Hematopoietic multipotent progenitor cell treated with erythropoietin and hydrocortisone succinate and interleukin-3 and kit ligand, for 8 days (in vitro differentiated cells): ENCODE data around the gene DMRT3.

Experiments used
- DNase-seq: peaks from one replicate; pipeline ENCODE4 v3.0.0-alpha.2; 2015

The DMRT3 gene, protein sequence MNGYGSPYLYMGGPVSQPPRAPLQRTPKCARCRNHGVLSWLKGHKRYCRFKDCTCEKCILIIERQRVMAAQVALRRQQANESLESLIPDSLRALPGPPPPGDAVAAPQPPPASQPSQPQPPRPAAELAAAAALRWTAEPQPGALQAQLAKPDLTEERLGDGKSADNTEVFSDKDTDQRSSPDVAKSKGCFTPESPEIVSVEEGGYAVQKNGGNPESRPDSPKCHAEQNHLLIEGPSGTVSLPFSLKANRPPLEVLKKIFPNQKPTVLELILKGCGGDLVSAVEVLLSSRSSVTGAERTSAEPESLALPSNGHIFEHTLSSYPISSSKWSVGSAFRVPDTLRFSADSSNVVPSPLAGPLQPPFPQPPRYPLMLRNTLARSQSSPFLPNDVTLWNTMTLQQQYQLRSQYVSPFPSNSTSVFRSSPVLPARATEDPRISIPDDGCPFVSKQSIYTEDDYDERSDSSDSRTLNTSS

DNA sequence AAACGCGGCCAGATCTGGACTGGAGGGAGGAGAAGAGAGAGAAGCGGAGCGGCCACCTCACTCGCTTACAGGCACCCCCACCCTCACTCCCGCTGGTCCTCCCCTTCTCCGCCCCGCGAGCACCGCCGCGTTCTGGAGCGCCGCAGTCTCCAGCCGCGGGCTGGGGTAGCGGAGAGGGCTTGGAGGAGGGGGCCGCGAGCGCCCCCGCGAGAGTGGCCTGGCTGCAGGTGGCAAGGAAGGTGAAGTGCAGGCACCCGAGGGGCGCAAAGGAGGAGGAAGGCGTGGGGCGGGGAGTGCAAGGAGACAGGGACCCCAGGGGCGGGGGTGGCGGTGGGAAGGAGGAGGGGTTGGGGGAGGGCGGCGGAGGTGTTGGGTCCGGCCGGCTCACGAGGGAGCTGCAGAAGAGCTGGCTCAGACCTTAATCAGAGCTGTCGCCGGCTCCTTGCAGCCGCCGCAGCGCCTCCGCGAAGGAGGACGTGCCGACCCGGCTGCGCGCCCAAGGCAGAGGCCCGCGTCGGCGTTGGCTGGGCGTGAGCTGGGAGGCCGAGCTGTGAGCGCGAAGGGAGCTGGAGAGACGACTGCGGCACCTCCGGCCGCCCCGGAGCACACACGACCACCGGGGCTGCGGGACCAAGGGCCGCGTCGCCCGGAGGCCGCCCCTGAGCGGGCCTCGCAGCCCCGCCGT is at the start of gene DMRT3:
TSS of gene DMRT3 (plus strand) at position 398 of the 685 bp plus-strand sequence. CDS start 347 bp downstream, outside the sequence.
- no peak for DNase-seq

DNA sequence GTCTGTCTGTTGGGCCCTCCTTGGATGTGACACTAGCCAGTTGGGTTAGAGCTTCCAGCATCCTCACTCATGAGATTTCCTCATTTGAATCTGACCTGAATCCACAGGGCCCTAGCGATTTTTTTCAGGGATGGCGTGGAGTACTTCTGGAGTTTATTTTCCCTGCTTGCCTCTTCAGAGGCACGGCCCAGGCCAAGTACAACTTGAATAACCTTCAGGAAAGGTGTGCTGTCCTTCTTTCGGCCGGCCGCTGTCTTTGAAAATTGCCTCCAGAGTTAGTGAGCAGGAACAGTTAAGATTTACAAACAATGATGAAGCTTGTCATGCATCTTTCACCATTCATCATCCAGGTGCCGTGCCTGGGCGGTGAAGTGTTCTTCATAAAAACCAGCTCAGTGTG is 49.5 kb upstream of the DMRT3 start:
- DNase-seq, result no peak

DNA sequence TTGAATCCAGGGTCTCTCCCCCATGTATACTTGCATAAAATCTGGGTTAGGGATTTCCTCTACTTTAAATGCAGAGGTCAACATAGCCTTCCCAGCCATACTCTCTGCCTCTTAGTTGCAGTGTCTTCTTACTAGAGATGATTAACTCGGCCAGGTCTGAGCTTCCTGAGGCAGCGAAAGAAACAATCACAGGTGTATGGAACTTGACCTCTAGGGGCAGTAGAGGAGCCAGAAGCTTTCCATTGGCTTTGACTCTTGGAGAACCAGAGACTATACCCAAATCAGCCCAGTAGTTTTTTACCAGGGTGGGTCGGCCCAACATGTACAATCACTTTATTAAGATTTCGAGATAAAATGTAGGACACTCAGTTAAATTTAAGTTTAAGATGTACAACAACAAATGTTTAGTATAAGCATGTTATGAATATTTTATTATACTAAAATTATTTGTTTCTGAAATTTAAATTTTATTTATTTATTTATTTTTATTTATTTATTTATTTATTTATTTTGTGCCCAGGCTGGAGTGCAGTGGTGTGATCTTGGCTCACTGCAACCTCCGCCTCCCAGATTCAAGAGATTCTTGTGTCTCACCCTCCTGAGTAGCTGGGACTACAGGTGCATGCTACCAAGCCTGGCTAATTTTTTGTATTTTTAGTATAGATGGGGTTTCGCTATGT is 48.0 kb upstream of the DMRT3 start:
- DNase-seq, result peak; percentile 27

DNA sequence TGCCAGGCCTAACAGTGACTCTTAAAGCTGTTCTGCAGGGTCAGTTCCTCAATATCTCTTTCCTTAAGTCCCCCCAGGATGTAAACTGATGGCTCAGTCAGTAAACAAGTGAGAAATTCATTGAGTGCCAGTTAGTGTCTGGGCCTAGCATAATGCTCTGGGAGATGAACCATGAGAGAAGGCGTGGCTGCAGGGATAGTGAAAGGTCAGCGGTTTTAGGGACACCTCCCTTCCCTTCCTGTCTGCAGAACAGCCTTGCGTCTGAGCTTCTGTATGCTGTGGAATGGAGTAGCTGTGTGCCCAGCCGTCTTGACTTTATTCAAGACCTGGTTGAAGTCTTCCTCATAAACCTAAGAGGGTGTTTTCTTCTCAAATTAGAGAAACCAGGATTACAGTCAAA is 46.7 kb upstream of the DMRT3 start:
- DNase-seq, result no peak

DNA sequence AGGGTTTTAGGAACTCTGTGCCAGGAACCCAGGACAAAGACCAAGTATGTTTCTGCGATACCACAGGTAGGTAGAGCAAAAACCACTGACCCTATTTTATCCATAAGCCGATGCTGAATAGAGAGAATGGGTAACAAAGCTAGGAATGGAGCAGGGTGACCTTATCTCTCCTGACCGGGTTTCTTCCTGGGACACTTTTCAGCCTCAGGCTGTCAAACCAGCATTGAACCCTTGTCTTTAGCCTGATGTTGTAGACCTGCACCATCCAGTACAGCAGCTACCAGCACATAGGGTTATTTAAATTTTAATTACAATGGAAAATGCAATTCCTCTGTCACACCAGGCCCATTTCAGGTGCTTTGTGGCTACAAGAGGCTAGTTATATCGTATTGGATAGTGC is 43.1 kb upstream of the DMRT3 start:
- no peak for DNase-seq

DNA sequence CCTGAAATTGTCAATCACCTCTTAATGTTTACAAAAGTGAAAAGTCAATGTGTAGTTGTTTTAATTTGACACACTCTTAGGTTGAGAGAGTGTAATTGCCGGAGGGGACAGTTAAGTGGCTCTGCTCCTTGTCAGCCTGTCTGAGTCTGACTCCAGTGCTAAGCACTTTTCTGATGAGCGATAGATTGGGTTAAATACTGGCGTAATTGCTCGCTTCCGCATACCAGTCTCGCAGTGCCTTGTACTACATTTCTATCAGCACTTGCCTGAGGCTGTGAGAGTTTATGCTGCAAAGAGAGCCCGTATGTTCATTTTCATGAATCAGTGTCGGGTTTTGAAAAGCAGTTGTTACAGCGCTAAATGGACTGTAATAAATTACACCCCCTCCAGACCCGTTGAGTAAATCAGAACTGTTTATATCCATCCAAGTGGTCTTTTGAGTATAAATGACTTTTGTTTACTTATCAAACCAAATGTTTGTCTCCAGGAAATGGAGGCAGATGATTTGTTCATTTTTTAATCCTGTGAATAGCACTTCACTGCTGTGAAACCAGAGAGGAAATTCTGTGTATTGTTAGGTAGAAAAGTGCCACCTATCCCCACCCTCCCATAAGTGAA is 41.0 kb upstream of the DMRT3 start:
- no peak for DNase-seq

DNA sequence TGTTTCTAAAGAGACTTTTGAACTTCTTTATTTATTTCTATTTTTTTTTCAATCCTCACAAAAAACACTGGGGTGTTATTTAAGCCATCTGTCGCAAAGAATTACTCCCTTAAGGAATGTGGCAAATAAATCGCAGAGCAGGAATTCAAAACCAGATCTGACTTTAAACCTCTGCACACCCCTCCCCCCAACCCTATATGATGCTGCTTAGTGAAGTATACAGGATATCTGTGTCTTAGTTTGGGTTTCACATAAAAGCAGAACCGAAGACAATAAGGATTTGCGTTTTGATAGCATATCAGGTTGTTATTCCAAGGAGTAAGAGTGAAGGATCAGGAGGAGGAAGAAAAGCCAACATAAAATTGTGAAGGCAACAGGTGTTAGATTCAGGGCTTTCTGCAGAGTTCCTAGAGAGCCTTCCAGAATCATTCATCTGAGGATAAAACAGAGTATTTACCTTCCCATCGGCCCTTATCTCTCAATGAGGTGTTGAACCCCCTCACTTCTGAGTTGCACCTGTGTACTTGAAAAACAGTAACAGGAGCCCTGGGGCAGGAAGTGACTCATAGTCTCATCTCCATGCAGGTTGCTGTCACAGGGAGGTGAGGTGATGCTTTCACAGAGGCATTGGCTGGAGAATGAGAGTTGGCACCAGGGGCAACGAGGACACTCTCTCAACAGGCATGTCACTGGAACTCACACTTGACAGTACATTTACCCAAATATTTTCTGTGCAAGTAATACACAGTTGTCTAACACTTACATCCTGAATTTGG is 33.5 kb upstream of the DMRT3 start:
- DNase-seq, result no peak

DNA sequence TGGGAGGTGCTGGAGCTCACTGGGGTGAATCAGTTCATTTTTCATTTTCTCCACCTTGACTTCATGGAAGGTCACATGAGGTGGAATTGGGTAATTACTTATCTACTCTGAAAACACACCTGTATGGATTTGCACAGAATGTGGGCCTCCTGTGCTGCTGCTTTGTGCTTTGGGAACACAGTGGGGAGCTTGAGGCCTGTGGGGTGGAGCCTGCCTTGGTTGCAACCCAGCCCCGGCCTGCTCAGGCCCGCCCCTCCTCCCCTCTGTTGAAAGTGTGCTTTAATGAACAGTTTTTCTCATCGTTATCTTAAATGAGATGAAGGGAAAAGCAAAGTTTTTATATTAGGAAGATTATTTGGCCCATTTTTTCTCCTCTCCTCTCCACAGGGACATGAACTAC is 28.5 kb upstream of the DMRT3 start:
- no peak for DNase-seq

DNA sequence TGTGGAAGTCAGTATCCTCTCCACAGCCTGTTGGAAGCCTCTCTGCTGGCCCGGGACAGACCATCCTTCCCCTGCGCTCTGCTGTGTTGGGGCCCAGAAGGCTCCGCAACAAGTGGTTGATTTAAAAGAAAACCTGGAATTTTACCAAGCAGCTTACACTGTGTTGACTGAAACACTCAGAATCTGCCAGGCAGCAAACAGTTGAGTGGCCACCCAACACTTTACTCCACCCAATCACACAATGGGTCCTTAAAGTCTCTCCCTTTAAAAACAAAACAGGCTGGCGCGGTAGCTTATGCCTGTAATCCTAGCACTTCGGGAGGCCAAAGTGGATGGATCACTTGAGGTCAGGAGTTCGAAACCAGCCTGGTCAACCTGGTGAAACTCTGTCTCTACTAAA is 28.0 kb upstream of the DMRT3 start:
- no peak for DNase-seq

DNA sequence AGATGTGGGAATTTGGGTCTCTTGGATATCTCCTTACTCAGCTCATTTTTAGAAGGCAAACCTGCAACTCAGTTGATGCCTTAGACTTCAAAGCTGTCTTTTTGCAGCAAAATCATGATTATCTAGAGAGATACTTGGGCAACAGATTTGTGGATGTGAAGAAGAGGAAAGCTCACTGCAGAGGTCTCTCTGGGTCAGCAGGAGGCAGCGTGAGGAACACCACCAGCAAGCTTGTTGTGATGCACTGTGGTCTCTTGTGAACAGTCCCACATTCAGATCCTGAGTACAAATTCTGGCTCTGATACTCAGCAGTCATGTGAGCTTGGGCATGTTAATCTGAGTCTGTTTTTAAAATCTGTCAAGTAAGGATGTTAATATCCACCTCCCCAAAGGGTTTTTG is 26.3 kb upstream of the DMRT3 start:
- no peak for DNase-seq

DNA sequence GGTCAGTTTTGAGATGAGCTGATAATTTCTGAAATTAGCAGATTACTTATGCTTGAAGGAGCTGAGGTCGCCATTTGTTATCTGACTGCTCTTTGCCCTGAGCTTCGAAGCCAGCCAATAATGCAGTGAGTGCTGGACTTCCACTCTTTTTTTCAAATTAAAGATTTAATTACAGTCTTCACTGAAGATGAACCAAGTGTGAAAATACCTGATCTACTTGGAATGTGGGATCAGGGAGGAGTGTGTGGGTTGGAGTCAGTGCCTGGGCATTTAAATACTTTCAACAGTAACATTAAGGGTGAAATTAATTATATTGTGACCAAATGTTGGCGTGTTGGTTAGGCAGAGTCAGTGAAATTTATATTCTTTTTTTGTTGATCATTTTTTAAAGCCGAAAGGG is 23.9 kb upstream of the DMRT3 start:
- no peak for DNase-seq

DNA sequence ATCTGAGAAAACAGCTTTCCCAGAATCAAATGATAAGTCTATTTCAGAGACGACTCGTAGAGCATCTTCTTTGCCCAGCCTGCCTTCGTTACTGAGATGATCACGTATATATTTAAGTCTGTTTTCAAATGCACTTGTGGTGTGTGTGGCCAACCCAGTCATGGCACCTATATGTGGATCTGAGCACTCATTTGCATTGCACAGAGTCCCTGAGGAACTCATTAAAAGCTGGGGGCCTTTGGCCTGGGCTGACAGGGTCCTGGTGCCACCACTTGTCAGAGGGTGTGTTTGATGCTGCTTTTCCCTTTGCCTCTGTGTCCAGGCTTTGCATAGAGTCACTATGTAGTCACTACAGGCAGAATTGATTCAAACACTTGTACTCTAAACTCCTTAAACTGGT is 17.4 kb upstream of the DMRT3 start:
- DNase-seq, result no peak

DNA sequence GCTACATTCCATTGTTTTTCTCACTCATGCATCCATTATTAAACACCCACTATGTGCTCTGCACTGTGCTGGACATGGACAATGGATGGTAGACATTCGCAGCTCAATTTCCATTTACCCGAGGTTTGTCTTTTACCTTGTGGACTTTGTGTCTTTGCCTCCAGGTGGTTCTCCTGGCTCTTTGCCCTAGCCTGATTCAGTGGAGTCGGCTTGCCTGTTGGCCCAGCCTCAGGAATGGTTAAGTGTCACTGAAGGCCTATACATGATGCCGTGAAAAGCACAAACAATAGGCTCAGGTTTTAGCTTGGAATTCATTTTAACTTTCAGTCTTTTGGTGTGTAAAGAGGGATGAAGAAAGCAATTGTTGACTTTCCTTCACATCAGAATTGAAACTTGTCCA is 16.5 kb upstream of the DMRT3 start:
- DNase-seq, result no peak

DNA sequence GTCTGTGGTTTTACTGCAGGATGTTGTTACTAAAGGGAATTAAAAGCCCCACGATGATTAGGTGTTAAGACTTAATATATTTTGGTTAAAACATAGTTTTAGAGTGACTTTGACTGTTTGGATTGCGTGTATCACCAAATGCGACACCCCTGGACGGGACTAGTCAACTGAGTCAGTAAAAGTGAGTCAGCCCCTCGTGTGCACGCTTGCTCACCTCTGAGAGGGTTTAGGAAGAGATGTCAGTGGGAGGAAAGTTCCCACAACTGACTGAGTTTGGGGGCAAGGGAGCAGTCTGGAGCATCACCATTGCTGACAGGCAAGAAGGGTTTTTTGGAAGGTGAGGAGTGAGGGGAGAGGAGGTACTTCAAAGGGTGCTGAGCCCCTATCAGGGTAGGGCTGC is 14.4 kb upstream of the DMRT3 start:
- DNase-seq, result no peak

DNA sequence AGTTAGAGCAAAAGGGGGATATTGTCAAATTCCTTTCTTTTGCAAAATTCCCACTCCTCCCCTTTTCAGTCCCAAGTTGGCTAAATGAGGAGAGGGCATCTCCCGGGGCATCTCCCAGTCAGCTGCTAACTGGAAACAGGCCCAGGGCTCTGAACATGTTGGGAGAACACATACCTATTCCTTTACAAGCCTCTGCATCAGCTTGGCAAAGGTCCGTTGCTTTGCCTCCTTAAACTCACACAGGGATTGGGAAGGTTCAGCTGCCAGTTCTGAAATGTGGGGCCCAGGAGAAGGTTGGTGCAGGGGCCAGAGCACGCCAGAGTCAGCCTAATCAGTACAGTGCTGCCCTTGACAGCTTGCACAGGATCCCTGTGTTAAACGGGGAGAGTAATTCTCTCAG is 11.0 kb upstream of the DMRT3 start:
- no peak for DNase-seq

DNA sequence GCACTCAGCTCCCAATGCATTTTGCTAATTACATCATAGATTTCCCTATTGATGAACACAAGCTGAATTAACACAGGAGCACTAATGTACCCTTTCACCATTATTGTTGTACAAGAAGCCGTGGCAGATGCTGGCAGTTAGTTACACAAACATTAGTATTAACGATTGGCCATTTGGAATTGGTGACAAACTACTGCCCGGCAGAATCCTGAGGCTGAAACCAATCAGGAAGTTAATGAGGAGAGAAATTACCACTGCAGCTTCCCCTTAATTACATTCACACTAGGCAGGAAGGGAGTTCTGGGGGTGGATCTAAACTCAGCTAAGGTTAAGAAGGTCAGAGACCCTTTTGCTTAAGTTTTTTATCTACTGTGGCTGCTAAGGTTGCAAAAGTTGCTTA is 9.6 kb upstream of the DMRT3 start:
- DNase-seq, result no peak

DNA sequence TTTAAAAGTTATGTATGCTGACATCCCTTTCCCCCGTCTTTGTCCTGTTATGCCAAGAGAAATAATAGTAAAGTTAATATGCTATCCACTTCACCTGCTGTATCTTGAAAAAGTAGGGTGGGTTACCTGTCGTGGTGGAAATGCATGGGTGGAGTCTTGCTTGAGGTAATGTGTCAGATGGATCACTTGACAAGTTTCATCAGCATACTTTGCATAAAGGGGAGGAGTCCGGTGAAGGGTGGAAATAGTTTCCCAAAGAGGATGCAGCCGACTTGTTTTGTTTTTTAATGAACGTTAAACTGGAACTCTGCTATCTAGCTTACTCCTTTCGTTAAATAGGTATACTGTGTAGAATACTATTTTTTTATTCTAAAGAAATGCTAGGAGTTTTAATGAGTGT is 9.0 kb upstream of the DMRT3 start:
- no peak for DNase-seq

DNA sequence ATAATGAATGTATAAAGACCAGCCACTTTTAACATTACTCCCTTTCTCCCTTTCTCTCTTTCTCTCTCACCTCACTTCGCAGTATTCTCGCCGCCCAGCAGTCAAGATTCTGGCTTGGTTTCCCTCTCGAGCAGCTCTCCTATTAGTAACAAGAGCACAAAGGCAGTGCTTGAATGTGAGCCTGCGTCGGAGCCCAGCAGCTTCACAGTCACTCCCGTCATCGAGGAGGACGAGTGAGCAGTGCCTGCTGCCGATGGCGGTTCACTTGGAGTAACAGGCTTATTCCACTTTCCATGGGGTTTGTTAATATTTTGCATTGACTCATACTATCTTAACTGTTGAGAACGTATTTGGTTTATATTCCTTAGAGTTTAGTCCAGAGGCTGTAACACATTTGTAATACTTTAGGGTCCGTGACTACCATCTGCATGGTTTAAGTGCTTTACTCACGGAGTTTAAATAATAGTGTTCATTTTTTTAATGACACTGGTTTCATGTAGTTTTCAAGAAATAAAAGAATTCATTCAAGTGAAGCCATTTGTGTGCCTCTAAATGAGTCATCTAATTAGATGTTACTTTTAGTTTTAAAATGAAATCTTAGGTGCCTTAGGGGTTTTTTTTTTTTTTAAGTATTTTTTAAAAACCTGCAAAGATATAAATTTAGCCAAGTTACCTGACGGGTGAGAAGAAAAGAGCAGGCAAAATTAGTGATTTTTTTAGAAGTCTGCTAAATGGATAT is 8.4 kb upstream of the DMRT3 start:
- DNase-seq, result no peak

DNA sequence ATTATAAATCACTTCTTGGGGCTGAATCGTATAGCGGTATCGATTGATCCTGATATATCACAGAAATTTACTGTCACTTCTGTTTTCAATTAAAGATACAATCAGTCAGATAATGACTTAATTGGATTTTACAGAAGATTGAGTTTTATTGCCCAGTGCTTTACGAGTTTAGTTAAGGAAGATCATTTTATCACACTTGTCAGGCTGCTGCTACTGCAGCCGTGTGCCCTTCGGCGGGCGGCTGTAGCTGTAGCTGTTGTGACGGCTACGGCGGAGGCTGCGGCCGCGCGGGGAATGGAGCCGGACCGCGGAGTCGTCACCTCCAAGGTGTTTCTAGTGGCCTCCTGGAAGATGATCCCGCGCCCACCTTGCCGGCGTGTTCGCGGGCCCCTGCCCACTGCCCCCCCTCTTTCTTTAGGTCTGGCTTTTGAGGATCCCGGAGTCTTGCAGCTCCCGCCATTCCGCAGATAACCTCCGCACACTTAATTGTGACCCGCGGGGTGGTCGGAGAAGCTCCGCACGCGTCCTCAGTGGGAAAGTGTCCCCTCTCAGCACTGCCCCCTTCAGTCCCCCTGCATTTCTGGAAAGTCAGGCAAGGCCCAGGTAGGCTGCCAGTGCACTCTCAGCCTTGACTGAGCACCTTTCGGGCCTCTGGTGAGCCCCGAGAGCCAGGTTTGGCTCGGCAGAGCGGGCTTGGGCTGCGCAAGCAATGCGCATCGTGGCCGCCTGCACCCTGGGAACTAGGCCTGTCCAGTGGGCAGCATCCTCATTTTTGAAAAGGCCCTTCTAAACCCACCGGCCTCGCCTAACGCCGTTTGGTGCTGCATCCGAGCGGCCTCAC is 6.9 kb upstream of the DMRT3 start:
- no peak for DNase-seq

DNA sequence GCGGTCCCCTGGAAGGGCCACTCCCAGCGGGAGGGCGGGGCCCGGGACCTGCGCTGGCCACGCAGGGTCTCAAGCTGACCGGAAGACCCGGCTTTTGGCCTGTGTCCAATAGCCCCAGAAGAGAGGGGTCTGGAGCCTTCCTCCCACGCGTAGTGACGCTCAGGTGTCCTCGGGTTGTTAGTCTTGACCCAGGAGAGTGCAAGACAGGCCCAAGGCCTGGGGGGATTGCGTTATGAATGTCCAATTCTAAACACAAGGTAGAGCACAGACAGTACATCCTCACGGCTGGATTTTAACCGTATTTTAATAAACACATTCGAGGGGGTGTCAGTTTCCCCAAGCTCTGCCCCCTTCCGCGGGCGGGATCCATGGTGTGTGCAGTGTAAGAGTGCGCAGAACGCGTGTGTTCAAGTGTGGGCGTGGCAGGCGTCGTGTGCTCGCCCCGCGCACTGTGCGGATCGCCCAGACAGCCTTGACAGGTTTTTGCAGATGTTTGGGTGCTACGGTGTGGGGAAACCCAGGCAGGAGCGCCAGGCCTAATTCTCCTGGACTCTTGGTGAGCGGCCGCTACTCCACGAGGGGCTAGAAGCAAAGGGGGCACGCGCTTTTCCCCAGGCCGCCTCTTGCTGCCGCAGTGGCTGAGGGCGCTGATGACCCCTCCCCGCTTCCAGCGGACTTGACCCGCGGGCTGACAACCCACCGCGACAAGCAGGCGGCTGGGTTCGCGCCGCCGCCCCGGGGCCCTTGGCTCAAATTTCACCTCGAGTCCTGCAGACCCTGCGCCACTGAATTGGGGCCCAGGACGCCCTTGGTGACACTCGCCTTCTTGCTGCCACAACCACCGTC is 6.1 kb upstream of the DMRT3 start:
- no peak for DNase-seq
